LNCaP clone FGC (cell line): ENCODE data around the gene MYO10.

ENCODE experiments used
- DNase-seq: peaks from one replicate; pipeline ENCODE4 v3.0.0-alpha.2; 2011; ENCODE audit warnings: low read depth
- H3K4me3 ChIP-seq: 2 replicates; pipeline ENCODE4 v1.5.1; 2011; ENCODE audit warnings: mild to moderate bottlenecking, low read depth, low read length, control low read depth
- CTCF ChIP-seq: IDR thresholded peaks from 2 replicates; pipeline ENCODE4 v1.5.1; 2012; ENCODE audit warnings: mild to moderate bottlenecking; ENCODE audit not compliant: control insufficient read depth, insufficient read depth; ENCODE audit errors: extremely low read depth

Gene MYO10

GRCh38 chr5:16827755-16828154, 108.3 kb downstream of the MYO10 start:
- no peak overlapping the region for H3K4me3 ChIP-seq
- no peak for DNase-seq
- no peak for TF ChIP-seq CTCF

- DNase-seq, result no peak
- no peak for TF ChIP-seq CTCF
- no peak overlapping the region for H3K4me3 ChIP-seq
Measured at GRCh38 chr5:16826379-16827125, 109.5 kb downstream of the MYO10 start.

- H3K4me3 ChIP-seq, result no peak overlapping the region
- DNase-seq, result peak; percentile 4
- TF ChIP-seq CTCF, result no peak
Measured at GRCh38 chr5:16819522-16820167, 116.4 kb downstream of the MYO10 start.

GRCh38 chr5:16815432-16815831, 120.7 kb downstream of the MYO10 start:
- no peak overlapping the region for H3K4me3 ChIP-seq
- no peak for TF ChIP-seq CTCF
- DNase-seq, result peak; percentile 92

GRCh38 chr5:16812911-16813310, 123.2 kb downstream of the MYO10 start:
- peak; percentile 63 for DNase-seq

GRCh38 chr5:16812448-16812847, 123.6 kb downstream of the MYO10 start:
- DNase-seq, result no peak
- no peak overlapping the region for H3K4me3 ChIP-seq
- TF ChIP-seq CTCF, result no peak

More at GRCh38 chr5:16812911-16813310, 123.2 kb downstream of the MYO10 start:
- TF ChIP-seq CTCF, result peak; percentile 27
- no peak overlapping the region for H3K4me3 ChIP-seq
